GM10248 (cell line): ENCODE data around the gene LPCAT1.
"Not testable (repeated sequence)": the region's sequence is repeated elsewhere in the genome, so short reads cannot be mapped to it uniquely, and the experiment has no call there.

Source experiments
- CTCF ChIA-PET: fragments of 300-600 bp; sonication (Branson Sonifier 250); formaldehyde crosslinking; extraction: SDS; loops from one replicate; lab custom pipeline; 2021; ENCODE audit warnings: antibody characterized with exemption; lab: Yijun Ruan, JAX
- POLR2A ChIA-PET: fragments of 350-650 bp; sonication (Branson Sonifier 250); formaldehyde crosslinking; extraction: SDS; loops from one replicate; lab custom pipeline; 2020; ENCODE audit warnings: antibody characterized with exemption; lab: Yijun Ruan, JAX
- DNase-seq: peaks from one replicate; pipeline ENCODE4 v3.0.0; 2012; ENCODE audit errors: extremely low spot score
- TF ChIP-seq, protein P1 (sequence below): IDR thresholded peaks from 2 replicates; pipeline ENCODE4 v1.5.1; 2012; ENCODE audit warnings: mild to moderate bottlenecking, low read depth; ENCODE audit errors: extremely low read depth, missing control alignments, control extremely low read depth

LPCAT1 gene, protein sequence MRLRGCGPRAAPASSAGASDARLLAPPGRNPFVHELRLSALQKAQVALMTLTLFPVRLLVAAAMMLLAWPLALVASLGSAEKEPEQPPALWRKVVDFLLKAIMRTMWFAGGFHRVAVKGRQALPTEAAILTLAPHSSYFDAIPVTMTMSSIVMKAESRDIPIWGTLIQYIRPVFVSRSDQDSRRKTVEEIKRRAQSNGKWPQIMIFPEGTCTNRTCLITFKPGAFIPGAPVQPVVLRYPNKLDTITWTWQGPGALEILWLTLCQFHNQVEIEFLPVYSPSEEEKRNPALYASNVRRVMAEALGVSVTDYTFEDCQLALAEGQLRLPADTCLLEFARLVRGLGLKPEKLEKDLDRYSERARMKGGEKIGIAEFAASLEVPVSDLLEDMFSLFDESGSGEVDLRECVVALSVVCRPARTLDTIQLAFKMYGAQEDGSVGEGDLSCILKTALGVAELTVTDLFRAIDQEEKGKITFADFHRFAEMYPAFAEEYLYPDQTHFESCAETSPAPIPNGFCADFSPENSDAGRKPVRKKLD

DNA sequence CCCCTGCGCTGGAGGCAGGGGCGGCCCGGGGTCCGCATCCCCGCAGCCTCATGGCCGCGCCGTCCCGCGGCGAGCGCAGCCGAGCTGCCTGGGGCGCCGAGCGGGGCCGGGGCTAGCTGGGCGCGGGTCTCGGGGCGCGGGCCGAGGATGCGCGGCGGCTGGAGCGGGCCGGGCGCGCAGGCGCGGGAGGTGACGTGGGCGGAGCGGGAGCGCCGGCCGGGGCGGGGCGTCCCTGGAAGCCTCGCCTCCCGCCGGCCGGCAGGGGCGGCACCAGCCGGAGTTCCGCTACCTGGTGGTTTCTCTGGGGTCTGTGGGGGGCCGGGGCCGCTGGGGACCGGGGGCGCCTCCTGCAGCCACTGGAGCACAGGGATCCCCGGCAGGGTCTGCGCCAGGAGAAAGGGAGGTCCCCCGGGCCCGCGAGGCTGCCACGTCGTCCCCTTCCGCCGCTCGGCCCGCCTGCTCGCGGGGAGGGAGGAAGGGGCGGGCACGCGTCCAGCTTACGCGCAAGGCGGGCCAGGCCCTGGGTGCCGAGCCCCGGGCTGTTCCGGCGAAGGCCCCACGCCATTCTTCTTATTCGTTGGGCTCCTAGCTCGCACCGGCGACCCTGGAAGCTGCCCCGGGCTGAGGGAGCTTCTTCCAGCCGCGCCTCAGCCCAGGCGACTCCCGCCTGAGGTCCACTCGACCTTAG lies at the start of gene LPCAT1:
LPCAT1 (minus strand) TSS at position 168 of the 688 bp plus-strand sequence; CDS start at position 52, 116 bp downstream.
- TF ChIP-seq, protein P1, sequence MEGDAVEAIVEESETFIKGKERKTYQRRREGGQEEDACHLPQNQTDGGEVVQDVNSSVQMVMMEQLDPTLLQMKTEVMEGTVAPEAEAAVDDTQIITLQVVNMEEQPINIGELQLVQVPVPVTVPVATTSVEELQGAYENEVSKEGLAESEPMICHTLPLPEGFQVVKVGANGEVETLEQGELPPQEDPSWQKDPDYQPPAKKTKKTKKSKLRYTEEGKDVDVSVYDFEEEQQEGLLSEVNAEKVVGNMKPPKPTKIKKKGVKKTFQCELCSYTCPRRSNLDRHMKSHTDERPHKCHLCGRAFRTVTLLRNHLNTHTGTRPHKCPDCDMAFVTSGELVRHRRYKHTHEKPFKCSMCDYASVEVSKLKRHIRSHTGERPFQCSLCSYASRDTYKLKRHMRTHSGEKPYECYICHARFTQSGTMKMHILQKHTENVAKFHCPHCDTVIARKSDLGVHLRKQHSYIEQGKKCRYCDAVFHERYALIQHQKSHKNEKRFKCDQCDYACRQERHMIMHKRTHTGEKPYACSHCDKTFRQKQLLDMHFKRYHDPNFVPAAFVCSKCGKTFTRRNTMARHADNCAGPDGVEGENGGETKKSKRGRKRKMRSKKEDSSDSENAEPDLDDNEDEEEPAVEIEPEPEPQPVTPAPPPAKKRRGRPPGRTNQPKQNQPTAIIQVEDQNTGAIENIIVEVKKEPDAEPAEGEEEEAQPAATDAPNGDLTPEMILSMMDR = no peak
- CTCF ChIA-PET = interaction anchor here (1.0 to 3.0 kb wide), 4 partner anchors 12 to 44 kb away, joined by 3 to 15 read pairs (median 3); no protein-coding TSS in a partner anchor
- peak; percentile 93 for DNase-seq
- POLR2A ChIA-PET = interaction anchor here (0.6 kb wide), 1 partner anchor 29 kb away, joined by 5 read pairs; no protein-coding TSS in a partner anchor

DNA sequence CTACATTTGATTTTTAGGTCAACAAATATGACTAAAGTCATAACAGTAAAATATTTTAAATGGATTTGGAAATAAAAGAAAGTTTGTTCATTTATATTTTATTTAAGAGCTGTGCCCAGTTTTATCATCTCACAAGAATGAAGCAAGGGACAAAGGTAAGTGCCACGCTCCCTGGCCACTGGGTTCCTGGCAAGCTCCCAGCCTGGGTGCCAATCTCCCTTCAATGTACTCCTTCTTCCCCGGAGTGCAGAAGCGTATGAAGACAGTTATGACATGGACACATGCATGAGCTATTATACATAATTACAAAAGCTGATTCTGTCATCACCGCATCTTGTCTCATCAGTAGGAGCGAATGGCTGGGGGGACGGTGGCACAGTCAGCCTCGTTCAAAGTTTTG lies 48.1 kb upstream of the LPCAT1 start:
- POLR2A ChIA-PET, CTCF ChIA-PET, DNase-seq: not testable (repeated sequence)

DNA sequence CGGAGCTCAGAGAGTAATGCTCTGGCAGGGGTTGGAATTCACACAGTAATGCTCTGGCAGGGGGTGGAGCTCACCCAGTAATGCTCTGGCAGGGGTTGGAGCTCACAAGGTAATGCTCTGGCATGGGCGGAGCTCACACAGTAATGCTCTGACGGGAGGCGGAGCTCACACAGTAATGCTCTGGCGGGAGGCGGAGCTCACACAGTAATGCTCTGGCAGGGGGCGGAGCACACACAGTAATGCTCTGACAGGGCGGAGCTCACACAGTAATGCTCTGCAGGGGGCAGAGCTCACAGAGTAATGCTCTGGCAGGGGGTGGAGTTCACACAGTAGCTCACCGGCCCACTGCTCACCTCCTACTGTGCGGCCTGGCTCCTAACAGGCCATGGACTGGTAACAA lies 47.2 kb upstream of the LPCAT1 start:
- ChIA-PET POLR2A (no interaction called here), CTCF (interaction anchor here (1.3 to 1.8 kb wide), 2 partner anchors 10 to 23 kb away, joined by 5 to 7 read pairs; no protein-coding TSS in a partner anchor)
- TF ChIP-seq, protein P1 = no peak
- DNase-seq = no peak

DNA sequence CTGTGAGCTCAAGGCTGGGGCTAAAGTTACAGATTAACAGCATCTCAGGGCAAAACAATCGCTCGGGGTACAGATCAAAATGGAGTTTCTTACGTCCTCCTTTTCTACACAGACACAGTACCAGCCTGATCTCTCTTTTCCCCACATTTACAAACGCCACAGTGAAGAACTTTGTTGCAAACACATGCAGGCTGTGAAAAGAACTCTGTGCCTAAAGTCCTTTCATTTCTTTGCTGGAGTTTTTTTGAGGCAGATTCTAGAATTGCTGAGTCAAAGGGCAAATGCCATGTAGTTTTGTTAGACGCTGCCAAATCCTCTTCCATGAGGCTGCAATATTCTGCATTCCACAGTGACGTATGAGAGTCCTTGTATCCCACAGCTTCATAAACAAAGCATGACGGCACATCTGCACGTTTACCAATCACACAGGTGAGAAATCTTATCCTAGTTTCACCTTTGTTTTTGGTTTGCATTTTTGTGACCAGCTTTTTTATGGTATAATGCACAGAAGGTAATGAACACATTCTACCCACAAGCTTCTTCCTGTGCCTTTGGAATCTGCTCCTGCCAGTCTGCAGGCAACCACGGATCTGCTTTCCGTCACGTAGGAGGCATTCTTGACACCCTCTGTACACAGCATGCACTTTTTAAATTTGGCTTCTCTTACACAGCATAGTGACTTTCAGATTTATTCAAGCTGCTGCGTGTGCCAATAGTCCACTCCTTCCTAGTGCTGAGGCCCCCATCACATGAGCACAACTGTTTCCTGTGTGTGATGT lies 44.6 kb upstream of the LPCAT1 start:
- POLR2A ChIA-PET = no interaction called here
- CTCF ChIA-PET = interaction anchor here (1.1 kb wide), 1 partner anchor 1090 kb away, joined by 3 read pairs; no protein-coding TSS in a partner anchor
- no peak for DNase-seq
- TF ChIP-seq, protein P1 = no peak

DNA sequence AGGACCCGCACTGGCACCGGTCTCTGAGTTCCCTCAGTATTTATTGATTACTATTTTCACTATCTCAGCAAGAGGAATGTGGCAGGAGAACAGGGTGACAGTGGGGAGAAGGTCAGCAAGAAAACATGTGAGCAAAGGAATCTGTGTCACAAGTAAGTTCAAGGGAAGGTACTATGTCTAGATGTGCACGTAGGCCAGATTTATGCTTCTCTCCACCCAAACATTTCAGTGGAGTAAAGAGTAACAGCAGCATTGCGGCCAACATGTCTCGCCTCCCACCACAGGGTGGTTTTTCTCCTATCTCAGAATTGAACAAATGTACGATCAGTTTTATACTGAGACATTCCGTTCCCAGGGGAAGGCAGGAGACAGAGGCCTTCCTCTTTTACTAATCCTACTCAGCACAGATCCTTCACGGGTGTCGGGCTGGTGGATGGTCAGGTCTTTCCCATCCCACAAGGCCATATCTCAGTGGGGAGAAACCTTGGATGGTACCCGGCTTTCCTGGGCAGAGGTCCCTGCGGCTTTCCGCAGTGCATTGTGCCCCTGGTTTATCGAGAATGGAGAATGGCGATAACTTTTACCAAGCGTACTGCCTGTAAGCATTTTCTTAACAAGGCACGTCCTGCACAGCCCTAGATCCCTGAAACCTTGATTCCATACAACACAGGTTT lies 43.9 kb upstream of the LPCAT1 start:
- POLR2A ChIA-PET, DNase-seq: not testable (repeated sequence)
- CTCF ChIA-PET = interaction anchor here (1.1 kb wide), 1 partner anchor 1089 kb away, joined by 3 read pairs; no protein-coding TSS in a partner anchor

DNA sequence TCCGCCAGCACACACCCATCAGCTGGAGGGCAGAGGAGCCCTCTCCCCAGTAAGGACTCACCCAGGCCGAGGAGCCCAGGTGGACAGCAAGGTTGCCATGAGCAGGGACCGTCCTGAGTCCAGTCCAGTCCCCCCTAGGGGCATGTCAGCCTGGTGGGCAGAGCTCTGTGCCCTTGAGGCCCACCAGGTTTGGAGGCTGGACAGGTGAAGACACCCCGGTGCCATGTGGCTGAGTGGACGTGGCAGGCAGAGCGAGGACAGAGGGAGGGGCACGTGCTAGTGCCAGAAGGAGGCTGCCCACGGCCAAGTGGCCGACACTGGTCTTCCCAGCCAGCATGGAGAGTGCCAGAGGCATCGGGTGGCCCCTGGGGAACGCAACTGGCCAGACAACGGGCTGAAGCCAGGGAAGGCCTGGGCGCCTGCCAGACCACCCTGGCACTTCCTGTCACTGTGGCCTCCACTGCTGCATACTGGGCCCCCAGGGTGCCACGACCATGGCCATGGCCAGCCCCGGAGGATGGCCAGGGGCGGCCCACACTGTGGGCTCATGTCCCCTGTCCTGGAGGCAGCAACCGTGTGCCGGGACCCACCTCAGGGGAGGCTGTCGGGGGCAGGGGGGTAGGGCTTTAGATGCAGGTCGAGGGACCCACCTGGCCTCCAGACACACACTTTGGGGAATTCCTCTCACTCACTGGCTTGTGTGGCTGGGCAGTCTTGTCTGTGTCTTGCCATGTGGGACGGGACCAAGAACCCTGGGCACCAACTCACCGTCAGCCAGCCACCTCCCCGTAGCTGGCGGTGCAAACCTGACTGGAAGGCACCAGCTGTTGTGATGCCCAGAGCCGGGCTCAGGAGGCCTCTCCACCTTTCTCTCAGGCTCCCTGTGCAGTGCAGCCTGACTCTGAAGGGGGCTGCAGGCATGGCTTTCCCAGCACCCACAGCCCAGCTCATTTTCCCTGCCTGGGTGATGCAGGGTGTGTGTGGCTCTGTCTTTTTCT lies 42.3 kb upstream of the LPCAT1 start:
- ChIA-PET POLR2A (no interaction called here), CTCF (interaction anchor here (1.0 to 1.8 kb wide), 2 partner anchors 18 to 86 kb away, joined by 3 to 4 read pairs; no protein-coding TSS in a partner anchor)
- peak; percentile 14 for DNase-seq
- TF ChIP-seq, protein P1 = no peak
